ENCODE measurements around the gene STAB2.

DNA sequence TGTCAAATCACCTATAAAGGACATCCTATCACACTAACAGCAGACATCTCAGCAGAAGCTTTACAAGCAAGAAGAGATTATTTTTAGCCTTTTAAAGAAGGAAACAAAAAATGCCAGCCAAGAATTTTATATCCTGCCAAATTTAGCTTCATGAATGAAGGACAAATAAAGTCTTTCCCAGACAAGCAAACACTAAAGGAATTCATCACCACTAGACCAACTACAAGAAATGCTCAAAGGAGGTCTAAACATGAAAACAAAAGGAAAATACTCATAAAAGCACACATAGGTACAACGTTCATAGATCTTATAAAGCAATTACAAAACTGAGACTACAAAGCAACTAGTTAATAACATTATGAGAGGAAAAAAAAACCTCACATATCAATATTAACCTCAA is 20.7 kb upstream of the STAB2 start:
- TF ChIP-seq, protein P1, sequence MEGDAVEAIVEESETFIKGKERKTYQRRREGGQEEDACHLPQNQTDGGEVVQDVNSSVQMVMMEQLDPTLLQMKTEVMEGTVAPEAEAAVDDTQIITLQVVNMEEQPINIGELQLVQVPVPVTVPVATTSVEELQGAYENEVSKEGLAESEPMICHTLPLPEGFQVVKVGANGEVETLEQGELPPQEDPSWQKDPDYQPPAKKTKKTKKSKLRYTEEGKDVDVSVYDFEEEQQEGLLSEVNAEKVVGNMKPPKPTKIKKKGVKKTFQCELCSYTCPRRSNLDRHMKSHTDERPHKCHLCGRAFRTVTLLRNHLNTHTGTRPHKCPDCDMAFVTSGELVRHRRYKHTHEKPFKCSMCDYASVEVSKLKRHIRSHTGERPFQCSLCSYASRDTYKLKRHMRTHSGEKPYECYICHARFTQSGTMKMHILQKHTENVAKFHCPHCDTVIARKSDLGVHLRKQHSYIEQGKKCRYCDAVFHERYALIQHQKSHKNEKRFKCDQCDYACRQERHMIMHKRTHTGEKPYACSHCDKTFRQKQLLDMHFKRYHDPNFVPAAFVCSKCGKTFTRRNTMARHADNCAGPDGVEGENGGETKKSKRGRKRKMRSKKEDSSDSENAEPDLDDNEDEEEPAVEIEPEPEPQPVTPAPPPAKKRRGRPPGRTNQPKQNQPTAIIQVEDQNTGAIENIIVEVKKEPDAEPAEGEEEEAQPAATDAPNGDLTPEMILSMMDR (IDR thresholded peaks at IDR 0.05): no peak
- no peak for TF ChIP-seq POLR2A (IDR thresholded peaks at IDR 0.05)
